SK-N-SH treated with all-trans-retinoic acid at 6 μM for 48 hours (cell line): Measurements from ENCODE around the gene ZNF232.

Experiments used
- ATAC-seq: fragments of 200-7000 bp; cut with Tn5 transposase; 3 replicates; pipeline ENCODE4 v1.9.1; 2020; ENCODE audit warnings: mild to moderate bottlenecking, moderate library complexity
- ARNTL ChIP-seq: fragments of 450-650 bp; formaldehyde crosslinking; IDR thresholded peaks from 2 replicates; pipeline ENCODE4 v1.5.0; 2020; ENCODE audit warnings: low read depth, mild to moderate bottlenecking, moderate library complexity, borderline replicate concordance
- BACH2 ChIP-seq: fragments of 250-450 bp; sonication (Bioruptor Pico); IDR thresholded peaks from 2 replicates; pipeline ENCODE4 v1.9.0; 2021; ENCODE audit warnings: mild to moderate bottlenecking, borderline replicate concordance
- CREB5 ChIP-seq: fragments of 250-450 bp; sonication (Bioruptor Pico); IDR thresholded peaks from 2 replicates; pipeline ENCODE4 v1.5.1; 2020; ENCODE audit warnings: low read depth, mild to moderate bottlenecking, moderate library complexity
- CSDC2 ChIP-seq: fragments of 250-450 bp; sonication (Bioruptor Pico); IDR thresholded peaks from 2 replicates; pipeline ENCODE4 v1.5.0; 2020; ENCODE audit warnings: mild to moderate bottlenecking, moderate library complexity
- CSRNP3 ChIP-seq: fragments of 250-450 bp; sonication (Bioruptor Pico); IDR thresholded peaks from 2 replicates; pipeline ENCODE4 v1.5.1; 2021; ENCODE audit warnings: mild to moderate bottlenecking, moderate library complexity
- ESRRG ChIP-seq: fragments of 250-450 bp; sonication (Bioruptor Pico); IDR thresholded peaks from 2 replicates; pipeline ENCODE4 v1.6.1; 2021; ENCODE audit warnings: mild to moderate bottlenecking
- GLIS3 ChIP-seq: fragments of 250-450 bp; sonication (Bioruptor Pico); IDR thresholded peaks from 2 replicates; pipeline ENCODE4 v1.5.0; 2020; ENCODE audit warnings: mild to moderate bottlenecking, moderate library complexity
- ISL1 ChIP-seq: fragments of 250-450 bp; sonication (Bioruptor Pico); IDR thresholded peaks from 2 replicates; pipeline ENCODE4 v2.1.2; 2022; ENCODE audit warnings: mild to moderate bottlenecking, moderate library complexity
- OSR1 ChIP-seq: fragments of 250-450 bp; sonication (Bioruptor Pico); IDR thresholded peaks from 2 replicates; pipeline ENCODE4 v1.8.0; 2022; ENCODE audit warnings: moderate library complexity, mild to moderate bottlenecking, inconsistent platforms
- PATZ1 ChIP-seq: fragments of 250-450 bp; sonication (Bioruptor Pico); IDR thresholded peaks from 2 replicates; pipeline ENCODE4 v1.8.0; 2020; ENCODE audit warnings: mild to moderate bottlenecking, moderate library complexity, borderline replicate concordance
- POU6F1 ChIP-seq: fragments of 250-450 bp; sonication (Bioruptor Pico); IDR thresholded peaks from 2 replicates; pipeline ENCODE4 v1.8.0; 2021; ENCODE audit warnings: low read depth, mild to moderate bottlenecking, moderate library complexity, borderline replicate concordance
- PPARA ChIP-seq: fragments of 250-450 bp; sonication (Bioruptor Pico); IDR thresholded peaks from 2 replicates; pipeline ENCODE4 v1.5.0; 2020; ENCODE audit warnings: mild to moderate bottlenecking, borderline replicate concordance
- RARB ChIP-seq: fragments of 250-450 bp; sonication (Bioruptor Pico); IDR thresholded peaks from 2 replicates; pipeline ENCODE4 v1.8.0; 2021; ENCODE audit warnings: mild to moderate bottlenecking, moderate library complexity
- SNAI2 ChIP-seq: fragments of 250-450 bp; sonication (Bioruptor Pico); IDR thresholded peaks from 2 replicates; pipeline ENCODE4 v1.5.0; 2020; ENCODE audit warnings: mild to moderate bottlenecking, moderate library complexity
- TOX ChIP-seq: fragments of 250-450 bp; sonication (Bioruptor Pico); IDR thresholded peaks from 2 replicates; pipeline ENCODE4 v1.8.0; 2021; ENCODE audit warnings: mild to moderate bottlenecking, moderate library complexity, borderline replicate concordance
- TSHZ2 ChIP-seq: fragments of 250-450 bp; sonication (Bioruptor Pico); IDR thresholded peaks from 2 replicates; pipeline ENCODE4 v1.5.0; 2020; ENCODE audit warnings: mild to moderate bottlenecking, moderate library complexity
- ZC3H10 ChIP-seq: fragments of 250-450 bp; sonication (Bioruptor Pico); IDR thresholded peaks from 2 replicates; pipeline ENCODE4 v1.5.1; 2021; ENCODE audit warnings: mild to moderate bottlenecking, moderate library complexity
- ZFP3 ChIP-seq: fragments of 250-450 bp; sonication (Bioruptor Pico); IDR thresholded peaks from 2 replicates; pipeline ENCODE4 v1.5.0; 2020; ENCODE audit warnings: mild to moderate bottlenecking, moderate library complexity
- ZFP30 ChIP-seq: fragments of 450-650 bp; formaldehyde crosslinking; IDR thresholded peaks from 2 replicates; pipeline ENCODE4 v1.5.0; 2022; ENCODE audit warnings: mild to moderate bottlenecking, moderate library complexity
- ZNF565 ChIP-seq: fragments of 450-650 bp; formaldehyde crosslinking; conservative IDR thresholded peaks from 2 replicates; pipeline ENCODE4 v1.5.0; 2020; ENCODE audit warnings: low read depth, mild to moderate bottlenecking, moderate library complexity
- ZNF70 ChIP-seq: fragments of 450-650 bp; formaldehyde crosslinking; IDR thresholded peaks from 2 replicates; pipeline ENCODE4 v1.5.0; 2020; ENCODE audit warnings: mild to moderate bottlenecking, moderate library complexity

Gene ZNF232

GRCh38 chr17:5096731-5097100, 15.0 kb downstream of the ZNF232 start (continued):
- TF ChIP-seq TSHZ2 (no peak), RARB (CRISPR knock-in tag) (no peak), ZFP3 (CRISPR knock-in tag) (no peak), ESRRG (CRISPR knock-in tag) (no peak), ZNF70 (CRISPR knock-in tag) (no peak), CSDC2 (CRISPR knock-in tag) (no peak), GLIS3 (CRISPR knock-in tag) (no peak), ZC3H10 (CRISPR knock-in tag) (no peak), ISL1 (no peak)
- TF ChIP-seq, all 23 proteins: peak for 0

- no peak for ATAC-seq
- TF ChIP-seq ZNF565 (CRISPR knock-in tag) = no peak
- TF ChIP-seq PATZ1 (CRISPR knock-in tag) = no peak
- TF ChIP-seq OSR1 (CRISPR knock-in tag) = no peak
- no peak for TF ChIP-seq ARNTL (CRISPR knock-in tag)
- no peak for TF ChIP-seq BACH2 (CRISPR knock-in tag)
- TF ChIP-seq ZC3H10 (CRISPR knock-in tag) = no peak
- TF ChIP-seq ZFP30 = no peak
- no peak for TF ChIP-seq SNAI2
- no peak for TF ChIP-seq PPARA (CRISPR knock-in tag)
- TF ChIP-seq TSHZ2 = no peak
- no peak for TF ChIP-seq CSDC2 (CRISPR knock-in tag)
- no peak for TF ChIP-seq RARB (CRISPR knock-in tag)
- no peak for TF ChIP-seq CSRNP3 (CRISPR knock-in tag)
- no peak for TF ChIP-seq CREB5 (CRISPR knock-in tag)
Observed at GRCh38 chr17:5092218-5093010, 19.3 kb downstream of the ZNF232 start.

GRCh38 chr17:5080591-5080990, 31.1 kb downstream of the ZNF232 start:
- TF ChIP-seq ZNF565 (CRISPR knock-in tag) (no peak), ZC3H10 (CRISPR knock-in tag) (no peak), OSR1 (CRISPR knock-in tag) (no peak), POU6F1 (CRISPR knock-in tag) (no peak), CSRNP3 (CRISPR knock-in tag) (no peak), TOX (CRISPR knock-in tag) (no peak), BACH2 (CRISPR knock-in tag) (no peak), ZFP3 (CRISPR knock-in tag) (no peak)
- no peak for ATAC-seq
